GM13977 (cell line): Measurements from ENCODE around the gene MAST4.

Experiments
- DNase-seq: peaks from one replicate; pipeline ENCODE4 v3.0.0; 2012; ENCODE audit warnings: low spot score
- CTCF ChIP-seq: IDR thresholded peaks from 2 replicates; pipeline ENCODE4 v1.5.1; 2012; ENCODE audit warnings: mild to moderate bottlenecking, control low read depth; ENCODE audit not compliant: insufficient read depth; ENCODE audit errors: extremely low read depth, missing control alignments
- in situ Hi-C: fragments of 300-500 bp; cut with MboI; formaldehyde crosslinking; loops from one replicate; pipeline ENCODE4 v1.12.0; 2022; ENCODE audit warnings: low sequenced_read_pairs, low pct_unique_long_range_greater_than_20kb, mixed read lengths, inconsistent platforms; ENCODE audit not compliant: unreplicated experiment

The MAST4 gene

GRCh38 chr5:66867618-66868322 is 271.6 kb downstream of the MAST4 start:
- in situ Hi-C loops = no loop called here
- TF ChIP-seq CTCF = no peak
- DNase-seq = no peak

- DNase-seq = no peak
- no peak for TF ChIP-seq CTCF
- in situ Hi-C loops = no loop called here
These were observed 273.2 kb downstream of the MAST4 start for GRCh38 chr5:66869347-66869746.

- DNase-seq = no peak
- in situ Hi-C loops = no loop called here
- no peak for TF ChIP-seq CTCF
These were observed 274.5 kb downstream of the MAST4 start for GRCh38 chr5:66870708-66871107.

GRCh38 chr5:66871651-66872050 is 275.5 kb downstream of the MAST4 start:
- TF ChIP-seq CTCF = no peak
- in situ Hi-C loops = no loop called here
- DNase-seq = no peak

GRCh38 chr5:66872736-66873331 is 276.6 kb downstream of the MAST4 start:
- no peak for TF ChIP-seq CTCF
- no peak for DNase-seq
- in situ Hi-C loops = no loop called here

- no peak for DNase-seq
- no peak for TF ChIP-seq CTCF
- in situ Hi-C loops = no loop called here
These were observed 277.8 kb downstream of the MAST4 start for GRCh38 chr5:66874004-66874403.
